Adrenal gland (tissue), 12 donors: ENCODE measurements around the gene ANKS4B. TPM values are rescaled to one million over a fixed set of nuclear protein-coding genes. Genes with fewer than 3 reads are reported as not detected.

Experiments
- DNase-seq, 7 donors: peaks; one replicate each; pipeline ENCODE4 v3.0.0-alpha.2; 2019 to 2020
- H3K27ac ChIP-seq, 5 donors: fragments of 200-600 bp; sonication (generic) in 4 of 5; 1 replicate in 3 of 5; 2 replicates in 2 of 5; pipeline versions ENCODE4 v1.5.1 to v1.8.0; 2016 to 2020; ENCODE audit warnings: mild to moderate bottlenecking in 1 of 5
- H3K27me3 ChIP-seq: fragments of 200-600 bp; 2 replicates; pipeline ENCODE4 v1.8.0; 2021
- H3K36me3 ChIP-seq, 2 donors: fragments of 200-600 bp; replicated peaks in 1 of 2; 1 replicate in 1 of 2; 2 replicates in 1 of 2; pipeline versions ENCODE4 v1.5.1 to v1.8.0; 2018 to 2022
- H3K4me1 ChIP-seq, 2 donors: fragments of 200-600 bp; replicated peaks in 1 of 2; 1 replicate in 1 of 2; 2 replicates in 1 of 2; pipeline versions ENCODE4 v1.5.1 to v1.8.0; 2018 to 2021
- H3K4me3 ChIP-seq, 4 donors: fragments of 200-600 bp; sonication (generic) in 3 of 4; one replicate each; pipeline ENCODE4 v1.5.1; 2016 to 2018
- H3K9me3 ChIP-seq, 3 donors: fragments of 200-600 bp; sonication (generic) in 1 of 3; replicated peaks in 1 of 3; 1 replicate in 2 of 3; 2 replicates in 1 of 3; pipeline versions ENCODE4 v1.5.1 to v1.8.0; 2016 to 2021
- CTCF ChIP-seq, 6 experiments: fragments of 450-650 bp in 4 of 6; fragments of 200-600 bp in 2 of 6; sonication (generic) in 1 of 6; IDR thresholded peaks; 1 replicate in 5 of 6; 2 replicates in 1 of 6; pipeline versions ENCODE4 v1.5.1 to v1.8.0; 2016 to 2021; ENCODE audit warnings: antibody characterized with exemption in 6 of 6, mild to moderate bottlenecking in 2 of 6, moderate library complexity in 1 of 6
- POLR2A ChIP-seq, 2 donors: fragments of 450-650 bp; IDR thresholded peaks; one replicate each; pipeline ENCODE4 v1.6.1; 2017; ENCODE audit warnings: antibody characterized with exemption in 2 of 2, mild to moderate bottlenecking in 2 of 2, moderate library complexity in 1 of 2
- WGBS, 4 donors: extraction: QIAGEN DNeasy Blood & Tissue Kit in 2 of 4; methylation state at CpG; one replicate each; pipeline versions ENCODE4 v1.1.5 to v1.1.7; 2013 to 2017; 5-methylcytosine and 5-hydroxymethylcytosine counted together
- intact Hi-C, 2 donors: fragments of 100-400 bp; cut with DNase I; formaldehyde crosslinking; loops; one replicate each; pipeline versions ENCODE4 v1.14.1 to v1.15.0; 2022 to 2023
- polyA plus RNA-seq, 3 donors: library from polyadenylated mRNA; stranded (reverse); fragments of 200-250 nt in 2 of 3; fragments of 350-450 nt in 1 of 3; fragmentation: Illumina TruSeq in 1 of 3; extraction: RNeasy Lipid Tissue Mini Kit (QIAGEN cat#74804) in 1 of 3; gene quantifications; one replicate each; pipeline ENCODE4 v1.2.3, GENCODE V29; 2013 to 2014
- total RNA-seq, 9 donors: library from RNA; depleted of rRNA in 4 of 9; stranded (reverse); fragments of >200 nt in 4 of 9; fragments of 120-200 nt in 1 of 9; fragmentation: NEBNext Ultra II Directional in 1 of 9; extraction: Animal tissue kit (Norgen Biotek cat#: 25700) in 1 of 9; gene quantifications; one replicate each; pipeline versions ENCODE4 v1.1.0 to v1.2.4, GENCODE V29; 2013 to 2023
- donor health status: healthy with polysubstance abuse.
- donor health status: Bipolar disorder and iron deficiency.
- donor health status: DM: yes; HTN: yes; CAD: no.
- donor health status: DM: no; HTN: no; CAD: no.
- donor health status: DM: no; HTN: no; CAD: no.
- donor health status: DM: yes; HTN: yes; CAD: no.

The ANKS4B gene
- total and polyA plus RNA-seq, 12 donors: not detected

DNA sequence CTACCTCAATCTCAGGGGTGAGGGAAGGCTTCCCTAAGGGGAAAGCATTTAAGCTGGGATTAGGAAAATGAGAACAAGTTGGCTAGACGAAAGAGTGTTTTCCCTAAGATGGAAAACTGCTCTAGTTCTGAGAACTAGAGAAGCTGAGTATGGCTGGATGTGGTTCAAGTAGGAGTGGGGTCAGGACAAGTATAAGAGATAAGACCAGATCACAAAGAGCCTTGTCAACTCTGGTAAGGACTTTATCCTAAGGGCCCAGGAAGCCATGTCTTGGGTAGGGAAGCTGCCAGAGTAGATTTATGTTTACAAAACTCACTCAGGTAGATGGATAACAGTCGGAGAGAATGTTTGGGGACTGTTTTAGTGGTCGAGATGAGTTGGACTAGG is 1.7 kb downstream of the ANKS4B start:
- Histone ChIP-seq H3K4me3 (no peak overlapping the region), H3K27me3 (no peaks in the 10 kb centered on the region), H3K27ac (no peak overlapping the region), H3K36me3 (no peaks in the 10 kb centered on the region), H3K4me1 (no peaks in the 10 kb centered on the region), H3K9me3 (no peaks in the 10 kb centered on the region)
- no peak for DNase-seq
- WGBS, 4 donors: 61 to 76% (median 72%) methylated on average over 3 of the region's 3 CpGs
- TF ChIP-seq CTCF (IDR thresholded peaks at IDR 0.05): no peak
- TF ChIP-seq POLR2A (IDR thresholded peaks at IDR 0.05): no peak
- intact Hi-C loops: no loop called here

DNA sequence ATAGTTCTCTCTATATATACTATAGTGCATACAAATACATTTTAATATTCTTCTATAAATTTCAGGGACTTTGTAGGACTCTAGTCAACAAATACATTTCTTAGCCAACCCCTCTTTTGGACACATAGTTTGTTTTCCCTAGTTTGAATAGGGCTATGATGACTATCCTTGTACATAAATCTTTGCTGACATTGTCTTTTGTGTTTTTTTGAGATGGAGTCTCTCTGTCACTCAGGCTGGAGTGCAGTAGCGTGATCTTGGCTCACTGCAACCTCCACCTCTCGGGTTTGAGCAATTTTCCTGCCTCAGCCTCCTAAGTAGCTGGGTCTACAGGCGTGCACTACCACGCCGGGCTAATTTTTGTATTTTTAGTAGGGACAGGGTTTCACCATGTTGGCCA is 3.3 kb downstream of the ANKS4B start:
- Histone ChIP-seq H3K27ac (no peak overlapping the region), H3K4me3 (no peak overlapping the region), H3K9me3 (no peaks in the 10 kb centered on the region), H3K36me3 (no peaks in the 10 kb centered on the region), H3K27me3 (no peaks in the 10 kb centered on the region), H3K4me1 (no peaks in the 10 kb centered on the region)
- TF ChIP-seq POLR2A (IDR thresholded peaks at IDR 0.05) (no peak), CTCF (IDR thresholded peaks at IDR 0.05) (no peak)
- DNase-seq: no peak
- intact Hi-C loops: no loop called here
- WGBS, 4 donors: 73 to 85% (median 75%) methylated on average over 5 of the region's 5 CpGs

- Histone ChIP-seq H3K27me3 (no peaks in the 10 kb centered on the region), H3K27ac (no peak overlapping the region), H3K36me3 (no peaks in the 10 kb centered on the region), H3K4me1 (no peaks in the 10 kb centered on the region), H3K9me3 (no peaks in the 10 kb centered on the region), H3K4me3 (no peak overlapping the region)
- 68 to 75% (median 71%) methylated on average over 4 of the region's 4 CpGs for WGBS, 4 donors
- no peak for DNase-seq
- intact Hi-C loops: no loop called here
- TF ChIP-seq POLR2A (IDR thresholded peaks at IDR 0.05) (no peak), CTCF (IDR thresholded peaks at IDR 0.05) (no peak)
These were observed 6.1 kb downstream of the ANKS4B start for GRCh38 chr16:21239646-21240045.

DNA sequence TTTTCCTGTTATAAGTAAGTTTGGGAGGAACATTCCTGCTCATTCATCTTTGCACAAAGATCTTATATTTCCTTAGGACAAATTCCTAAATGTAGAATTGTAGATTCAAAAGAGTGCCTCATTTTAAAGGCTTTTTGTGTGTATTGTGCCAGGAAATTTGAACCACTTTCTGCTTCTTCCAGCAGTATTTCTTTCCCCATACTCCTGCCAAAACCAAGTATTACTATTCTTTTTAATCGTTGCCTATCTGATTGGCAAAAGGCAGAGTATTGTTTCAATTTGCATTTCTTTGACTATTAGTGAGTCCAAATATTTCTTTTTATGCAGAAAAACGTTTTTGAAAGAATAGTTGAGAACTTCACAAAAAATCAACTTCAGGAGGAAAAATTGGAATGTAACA is 9.3 kb downstream of the ANKS4B start:
- WGBS, 4 donors: 17 to 25% (median 22%) methylated on average over 2 of the region's 2 CpGs
- H3K4me3 ChIP-seq: no peak overlapping the region
- no peaks in the 10 kb centered on the region for H3K27me3 ChIP-seq
- TF ChIP-seq CTCF (IDR thresholded peaks at IDR 0.05): no peak
- TF ChIP-seq POLR2A (IDR thresholded peaks at IDR 0.05): no peak
- no peaks in the 10 kb centered on the region for H3K9me3 ChIP-seq
- H3K36me3 ChIP-seq: no peaks in the 10 kb centered on the region
- intact Hi-C loops: no loop called here
- DNase-seq: no peak
- no peaks in the 10 kb centered on the region for H3K4me1 ChIP-seq
- H3K27ac ChIP-seq: no peak overlapping the region
